HCT116 (cell line): ENCODE measurements around the gene ANKRD55. TPM values are rescaled to one million over a fixed set of nuclear protein-coding genes. Genes with fewer than 3 reads are reported as not detected.

Experiments
- ATAC-seq: fragments of 200-7000 bp; cut with Tn5 transposase; 2 replicates; pipeline ENCODE4 v1.9.1; 2020; ENCODE audit warnings: mild to moderate bottlenecking, moderate library complexity
- BruUV-seq: library from RNA; stranded (reverse); fragments of 400-500 nt; replicated peaks from 2 replicates; lab custom pipeline; 2021; lab: Mats Ljungman, UMichigan
- CTCF ChIA-PET: fragments of 300-600 bp; sonication (Branson Sonifier 250); formaldehyde crosslinking; loops from one replicate; lab custom pipeline; 2021; ENCODE audit warnings: antibody characterized with exemption; lab: Charles Lee
- POLR2A ChIA-PET: fragments of 300-600, 350-600 bp; sonication (Branson Sonifier 250); formaldehyde crosslinking; loops from one replicate; lab custom pipeline; 2021; ENCODE audit warnings: antibody characterized with exemption; lab: Charles Lee
- RAD21 ChIA-PET, 2 experiments: fragments of 300-600 bp; sonication (Branson Sonifier 250); formaldehyde crosslinking; loops; one replicate each; lab custom pipeline; 2023; ENCODE audit warnings: low total read pairs in 2 of 2; ENCODE audit not compliant: uncharacterized antibody in 2 of 2, unreplicated experiment in 2 of 2, low non-redundant PET in 1 of 2; lab: Charles Lee
- DNase-seq: peaks from one replicate; pipeline ENCODE4 v3.0.0-alpha.2; 2010; ENCODE audit warnings: low read depth, low spot score
- H2AFZ ChIP-seq: fragments of 200-600 bp; shearing (Covaris generic), sonication (generic); 2 replicates; pipeline ENCODE4 v1.6.1; 2017; ENCODE audit warnings: low read depth, mixed run types, mixed read lengths, antibody characterized with exemption, low read length; ENCODE audit not compliant: poor library complexity, severe bottlenecking
- H3K27ac ChIP-seq: 2 replicates; pipeline ENCODE4 v1.5.1; 2012; ENCODE audit warnings: low read depth, low read length
- H3K27me3 ChIP-seq: fragments of 200-600 bp; sonication (generic); 2 replicates; pipeline ENCODE4 v1.6.1; 2016; ENCODE audit warnings: mixed run types, low read length, mixed read lengths; ENCODE audit not compliant: insufficient read depth
- H3K36me3 ChIP-seq, 2 experiments: fragments of 200-500 bp in 1 of 2; fragments of 200-600 bp in 1 of 2; sonication (Bioruptor generic) in 1 of 2; sonication (generic) in 1 of 2; 2 replicates each; pipeline versions ENCODE4 v1.5.1 to v1.6.1; 2014 to 2016; ENCODE audit warnings: low read length in 2 of 2, inconsistent platforms in 1 of 2, mixed read lengths in 1 of 2, mixed run types in 1 of 2; ENCODE audit not compliant: insufficient read depth in 2 of 2, control insufficient read depth in 1 of 2
- H3K4me1 ChIP-seq, 2 experiments: fragments of 200-600 bp in 1 of 2; sonication (generic) in 1 of 2; 2 replicates each; pipeline versions ENCODE4 v1.5.1 to v1.6.1; 2012 to 2017; ENCODE audit warnings: low read length in 2 of 2, inconsistent platforms in 1 of 2, mild to moderate bottlenecking in 1 of 2, mixed read lengths in 1 of 2, mixed run types in 1 of 2, moderate library complexity in 1 of 2; ENCODE audit not compliant: insufficient read depth in 2 of 2, control insufficient read depth in 1 of 2
- H3K4me2 ChIP-seq: fragments of 200-600 bp; sonication (generic); 2 replicates; pipeline ENCODE4 v1.6.1; 2017; ENCODE audit warnings: mixed run types, low read length, mixed read lengths
- H3K4me3 ChIP-seq, 2 experiments: fragments of 200-600 bp in 1 of 2; sonication (generic) in 1 of 2; replicated peaks in 1 of 2; 2 replicates each; pipeline ENCODE4 v1.5.1; 2011 to 2016; ENCODE audit warnings: low read length in 2 of 2, control low read depth in 1 of 2, low read depth in 1 of 2, mild to moderate bottlenecking in 1 of 2, mixed read lengths in 1 of 2, mixed run types in 1 of 2
- H3K79me2 ChIP-seq: fragments of 200-600 bp; sonication (generic); 2 replicates; pipeline ENCODE4 v1.6.1; 2017; ENCODE audit warnings: mild to moderate bottlenecking, mixed run types, low read length, moderate library complexity, mixed read lengths; ENCODE audit not compliant: insufficient read depth
- H3K9ac ChIP-seq: fragments of 200-600 bp; sonication (generic); 2 replicates; pipeline ENCODE4 v1.6.1; 2016; ENCODE audit warnings: low read length, mixed read lengths
- H3K9me2 ChIP-seq: fragments of 200-600 bp; sonication (generic), shearing (Covaris generic); 2 replicates; pipeline ENCODE4 v1.6.1; 2017; ENCODE audit warnings: mixed run types, mild to moderate bottlenecking, moderate library complexity; ENCODE audit not compliant: insufficient read depth
- H3K9me3 ChIP-seq, 2 experiments: fragments of 200-500 bp in 1 of 2; fragments of 200-600 bp in 1 of 2; sonication (Bioruptor generic) in 1 of 2; sonication (generic) in 1 of 2; 2 replicates each; pipeline ENCODE4 v1.6.1; 2014 to 2017; ENCODE audit warnings: low read length in 2 of 2, mixed read lengths in 2 of 2, inconsistent platforms in 1 of 2, low read depth in 1 of 2, mild to moderate bottlenecking in 1 of 2, mixed run types in 1 of 2, moderate library complexity in 1 of 2; ENCODE audit not compliant: control insufficient read depth in 1 of 2, insufficient read depth in 1 of 2
- H4K20me1 ChIP-seq: fragments of 200-600 bp; sonication (generic), shearing (Covaris generic); 2 replicates; pipeline ENCODE4 v1.6.1; 2017; ENCODE audit warnings: mixed run types, mild to moderate bottlenecking, moderate library complexity; ENCODE audit not compliant: insufficient read depth
- CEBPB ChIP-seq: IDR thresholded peaks from 2 replicates; pipeline ENCODE4 v1.6.1; 2012; ENCODE audit warnings: low read depth
- JUND ChIP-seq: IDR thresholded peaks from 2 replicates; pipeline ENCODE4 v1.6.1; 2012
- POLR2AphosphoS5 ChIP-seq: IDR thresholded peaks from 2 replicates; pipeline ENCODE4 v1.6.1; 2011; ENCODE audit warnings: mild to moderate bottlenecking, low read depth, low read length, moderate library complexity
- intact Hi-C: fragments of 100-400 bp; cut with micrococcal nuclease; formaldehyde crosslinking; loops from 2 replicates; pipeline ENCODE4 v1.10.0; 2022
- total RNA-seq: library from RNA; stranded (reverse); gene quantifications from one replicate; pipeline ENCODE4 v1.2.1, GENCODE V29; 2021; ENCODE audit not compliant: unreplicated experiment
- TF ChIP-seq, protein P1 (sequence below): IDR thresholded peaks from 2 replicates; pipeline ENCODE4 v1.6.1; 2011; ENCODE audit warnings: mild to moderate bottlenecking, low read length, moderate library complexity; ENCODE audit not compliant: insufficient replicate concordance; ENCODE audit errors: extremely low read depth
- TF ChIP-seq, protein P2 (sequence below), 3 experiments: fragments of 200-600 bp in 1 of 3; sonication (generic) in 1 of 3; IDR thresholded peaks in 2 of 3; conservative IDR thresholded peaks in 1 of 3; 2 replicates each; pipeline ENCODE4 v1.5.1; 2012 to 2017; ENCODE audit warnings: low read depth in 2 of 3, low read length in 2 of 3, antibody characterized with exemption in 1 of 3, borderline replicate concordance in 1 of 3, control low read depth in 1 of 3, mild to moderate bottlenecking in 1 of 3, mixed read lengths in 1 of 3, mixed run types in 1 of 3, moderate library complexity in 1 of 3; ENCODE audit not compliant: insufficient read depth in 1 of 3

Gene ANKRD55
- total RNA-seq, 1 experiment from 2014 or later = not detected

DNA sequence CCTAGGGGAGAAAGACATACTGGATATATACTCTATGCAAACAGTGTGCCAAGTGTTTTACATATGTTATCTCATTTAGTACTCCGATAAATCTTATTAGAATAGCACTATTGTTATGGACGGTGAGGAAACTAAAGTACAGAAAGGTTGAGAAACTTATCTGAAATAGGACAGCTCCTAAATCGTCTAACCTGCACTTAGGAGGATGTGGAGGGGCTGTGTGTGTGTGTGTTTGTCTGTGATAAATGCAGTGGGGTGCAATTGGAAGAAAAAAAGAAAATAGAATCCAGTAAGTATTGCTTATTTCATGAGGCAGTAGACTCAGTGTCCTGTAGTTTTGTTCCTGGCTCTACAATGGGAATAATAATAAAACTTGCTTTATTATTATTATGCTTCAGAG lies 131.9 kb downstream of the ANKRD55 start:
- Histone ChIP-seq H3K4me2 (no peak overlapping the region), H3K9me2 (no peaks in the 10 kb centered on the region), H3K36me3 (no peaks in the 10 kb centered on the region), H3K4me3 (no peak overlapping the region), H3K9ac (no peak overlapping the region), H3K27me3 (no peaks in the 10 kb centered on the region), H3K79me2 (no peaks in the 10 kb centered on the region), H4K20me1 (no peaks in the 10 kb centered on the region), H3K4me1 (peaks cover 5 to 14% of the 10 kb centered on the region in 2 experiments; a peak in 3 of 4 replicates), H3K27ac (no peak overlapping the region), H3K9me3 (no peaks in the 10 kb centered on the region), H2AFZ (no peak overlapping the region)
- no peak for DNase-seq
- BruUV-seq = no TSS peak
- ChIA-PET CTCF (no interaction called here), RAD21 (no interaction called here), POLR2A (no interaction called here)
- no peak for ATAC-seq
- TF ChIP-seq, protein P1, sequence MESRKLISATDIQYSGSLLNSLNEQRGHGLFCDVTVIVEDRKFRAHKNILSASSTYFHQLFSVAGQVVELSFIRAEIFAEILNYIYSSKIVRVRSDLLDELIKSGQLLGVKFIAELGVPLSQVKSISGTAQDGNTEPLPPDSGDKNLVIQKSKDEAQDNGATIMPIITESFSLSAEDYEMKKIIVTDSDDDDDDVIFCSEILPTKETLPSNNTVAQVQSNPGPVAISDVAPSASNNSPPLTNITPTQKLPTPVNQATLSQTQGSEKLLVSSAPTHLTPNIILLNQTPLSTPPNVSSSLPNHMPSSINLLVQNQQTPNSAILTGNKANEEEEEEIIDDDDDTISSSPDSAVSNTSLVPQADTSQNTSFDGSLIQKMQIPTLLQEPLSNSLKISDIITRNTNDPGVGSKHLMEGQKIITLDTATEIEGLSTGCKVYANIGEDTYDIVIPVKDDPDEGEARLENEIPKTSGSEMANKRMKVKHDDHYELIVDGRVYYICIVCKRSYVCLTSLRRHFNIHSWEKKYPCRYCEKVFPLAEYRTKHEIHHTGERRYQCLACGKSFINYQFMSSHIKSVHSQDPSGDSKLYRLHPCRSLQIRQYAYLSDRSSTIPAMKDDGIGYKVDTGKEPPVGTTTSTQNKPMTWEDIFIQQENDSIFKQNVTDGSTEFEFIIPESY = no peak
- TF ChIP-seq CEBPB = no peak
- no peak for TF ChIP-seq POLR2AphosphoS5
- TF ChIP-seq JUND = no peak
- TF ChIP-seq, protein P2, sequence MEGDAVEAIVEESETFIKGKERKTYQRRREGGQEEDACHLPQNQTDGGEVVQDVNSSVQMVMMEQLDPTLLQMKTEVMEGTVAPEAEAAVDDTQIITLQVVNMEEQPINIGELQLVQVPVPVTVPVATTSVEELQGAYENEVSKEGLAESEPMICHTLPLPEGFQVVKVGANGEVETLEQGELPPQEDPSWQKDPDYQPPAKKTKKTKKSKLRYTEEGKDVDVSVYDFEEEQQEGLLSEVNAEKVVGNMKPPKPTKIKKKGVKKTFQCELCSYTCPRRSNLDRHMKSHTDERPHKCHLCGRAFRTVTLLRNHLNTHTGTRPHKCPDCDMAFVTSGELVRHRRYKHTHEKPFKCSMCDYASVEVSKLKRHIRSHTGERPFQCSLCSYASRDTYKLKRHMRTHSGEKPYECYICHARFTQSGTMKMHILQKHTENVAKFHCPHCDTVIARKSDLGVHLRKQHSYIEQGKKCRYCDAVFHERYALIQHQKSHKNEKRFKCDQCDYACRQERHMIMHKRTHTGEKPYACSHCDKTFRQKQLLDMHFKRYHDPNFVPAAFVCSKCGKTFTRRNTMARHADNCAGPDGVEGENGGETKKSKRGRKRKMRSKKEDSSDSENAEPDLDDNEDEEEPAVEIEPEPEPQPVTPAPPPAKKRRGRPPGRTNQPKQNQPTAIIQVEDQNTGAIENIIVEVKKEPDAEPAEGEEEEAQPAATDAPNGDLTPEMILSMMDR (IDR thresholded peaks at IDR 0.05 in 2 of 3, conservative IDR thresholded peaks at IDR 0.05 in 1 of 3; ENCODE audit: borderline replicate concordance in 1 of 3, insufficient read depth in 1 of 3, low read depth in 2 of 3, low read length in 2 of 3) = no peak
- intact Hi-C loops = no loop called here
